GM21528 (cell line): Measurements from ENCODE around the gene MTO1.
A peak's percentile ranks its signal among the peaks of the same experiment; 100 is the strongest.
"Not testable (repeated sequence)": the region's sequence is repeated elsewhere in the genome, so short reads cannot be mapped to it uniquely, and the experiment has no call there.

ENCODE experiments used
- ATAC-seq: cut with Tn5 transposase; IDR thresholded peaks from one replicate; pipeline ENCODE4 v1.9.1; 2021; ENCODE audit warnings: mild to moderate bottlenecking, moderate library complexity; ENCODE audit not compliant: unreplicated experiment, low FRiP score

MTO1 gene

GRCh38 chr6:73523434-73524123, 62.0 kb downstream of the MTO1 start:
- peak; percentile 49 for ATAC-seq

- ATAC-seq, result no peak
Observed at GRCh38 chr6:73525546-73526330, 64.2 kb downstream of the MTO1 start.

- ATAC-seq, result no peak
Observed at GRCh38 chr6:73528897-73529296, 67.4 kb downstream of the MTO1 start.

DNA sequence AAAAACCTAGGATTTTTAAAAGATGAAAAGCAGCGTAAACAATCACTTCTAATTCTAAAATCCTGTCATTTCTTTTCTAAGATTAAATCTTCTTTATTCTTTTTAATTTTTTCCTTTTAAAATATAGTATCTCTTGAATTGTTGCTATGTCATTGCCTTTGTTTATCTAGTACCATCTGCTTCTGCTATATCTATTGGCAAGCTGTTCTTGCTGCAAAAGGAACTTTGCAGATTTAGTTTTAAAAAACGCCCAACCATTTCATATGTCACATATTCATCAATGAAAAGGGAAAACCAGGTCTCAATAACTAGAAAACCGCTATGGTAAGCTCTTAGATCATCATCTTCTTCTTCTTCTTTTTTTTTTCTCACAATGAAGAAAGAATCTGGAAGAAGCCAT, 70.8 kb downstream of the MTO1 start:
- no peak for ATAC-seq

- no peak for ATAC-seq
Observed at GRCh38 chr6:73534628-73535027, 73.1 kb downstream of the MTO1 start.

- no peak for ATAC-seq
Observed at GRCh38 chr6:73537677-73538076, 76.1 kb downstream of the MTO1 start.

GRCh38 chr6:73538116-73538779, 76.7 kb downstream of the MTO1 start:
- ATAC-seq, result no peak

GRCh38 chr6:73542481-73542880, 80.9 kb downstream of the MTO1 start:
- ATAC-seq, result not testable (repeated sequence)

- no peak for ATAC-seq
Observed at GRCh38 chr6:73542891-73543290, 81.4 kb downstream of the MTO1 start.

- no peak for ATAC-seq
Observed at GRCh38 chr6:73547036-73547435, 85.5 kb downstream of the MTO1 start.

DNA sequence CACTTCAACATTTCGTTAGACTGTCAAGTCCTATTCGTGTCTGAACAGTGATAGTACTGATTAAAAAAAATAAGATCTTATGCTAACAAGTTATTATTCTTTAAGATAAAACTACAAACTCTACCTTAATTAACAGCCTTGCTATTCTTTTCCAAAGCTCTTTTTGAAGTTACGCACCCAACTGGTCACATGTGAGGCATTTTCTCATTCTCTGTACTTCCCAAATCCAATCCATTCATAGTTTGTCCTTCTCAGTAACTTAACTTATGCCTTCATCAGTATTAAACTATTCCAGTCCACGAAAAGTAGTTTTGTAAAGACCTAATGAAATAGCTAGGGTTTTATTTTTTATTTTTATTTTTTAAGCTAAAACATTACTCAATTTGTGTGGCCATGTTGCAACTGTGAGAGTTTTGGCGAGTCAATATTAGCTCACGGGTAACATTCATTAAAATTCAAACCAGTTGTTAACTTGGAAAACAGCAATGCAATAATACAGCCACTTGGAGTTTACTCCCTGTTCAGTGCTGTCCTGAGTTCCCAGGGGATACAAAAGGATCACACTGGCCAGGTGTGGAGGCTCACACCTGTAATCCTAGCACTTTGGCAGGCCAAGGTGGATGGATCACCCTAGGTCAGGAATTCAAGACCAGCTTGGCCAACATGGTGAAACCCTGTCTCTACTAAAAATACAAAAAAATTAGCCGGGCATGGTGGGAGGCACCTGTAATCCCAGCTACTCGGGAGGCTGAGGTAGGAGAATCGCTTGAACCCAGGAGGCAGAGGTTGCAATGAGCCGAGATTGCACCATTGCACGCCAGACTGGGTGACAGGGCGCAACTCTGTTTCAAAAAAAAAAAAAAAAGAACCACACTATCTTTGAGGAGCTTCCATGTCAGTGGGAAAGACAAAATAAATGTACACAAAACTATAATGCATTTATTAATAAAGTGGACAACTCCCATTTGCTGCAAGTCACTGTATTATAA, 87.2 kb downstream of the MTO1 start:
- no peak for ATAC-seq

- not testable (repeated sequence) for ATAC-seq
Observed at GRCh38 chr6:73551115-73551514, 89.6 kb downstream of the MTO1 start.

DNA sequence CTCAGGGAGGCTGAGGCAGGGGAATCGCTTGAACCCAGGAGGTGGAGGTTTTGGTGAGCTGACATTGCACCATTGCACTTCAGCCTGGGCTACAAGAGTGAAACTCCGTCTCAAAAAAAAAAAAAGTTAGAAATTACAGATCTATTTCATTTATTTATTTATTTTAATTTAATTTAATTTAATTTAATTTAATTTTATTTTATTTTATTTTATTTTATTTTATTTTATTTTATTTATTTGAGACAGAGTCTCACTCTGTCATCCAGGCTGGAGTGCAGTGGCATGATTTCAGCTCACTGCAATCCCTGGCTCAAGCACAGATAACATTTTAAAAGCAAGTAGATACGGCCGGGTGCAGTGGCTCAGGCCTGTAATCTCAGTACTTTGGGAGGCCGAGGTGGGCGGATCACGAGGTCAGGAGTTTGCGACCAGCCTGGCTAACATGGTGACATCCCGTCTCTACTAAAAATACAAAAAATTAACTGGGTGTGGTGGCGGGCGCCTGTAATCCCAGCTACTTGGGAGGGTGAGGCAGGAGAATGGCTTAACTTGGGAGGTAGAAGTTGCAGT, 93.9 kb downstream of the MTO1 start:
- not testable (repeated sequence) for ATAC-seq

DNA sequence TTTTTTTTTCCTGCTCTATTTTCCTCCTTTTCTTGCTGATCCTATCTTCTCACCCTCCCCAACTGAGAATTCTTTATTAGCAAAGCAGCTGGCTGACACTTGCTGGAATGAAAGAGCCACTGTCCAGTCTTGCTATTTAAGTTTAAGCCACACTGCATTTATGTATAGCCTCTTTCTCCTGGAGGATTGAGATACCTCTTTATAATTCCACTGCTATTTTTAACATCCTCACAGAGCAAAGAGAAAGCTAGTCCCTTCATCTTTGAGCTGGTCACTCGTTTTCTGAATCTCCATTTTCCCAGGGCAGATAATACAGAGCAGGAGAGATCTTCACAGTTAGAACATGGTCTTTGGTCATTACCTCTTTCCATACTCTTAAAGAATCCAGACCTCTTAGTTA, 95.3 kb downstream of the MTO1 start:
- ATAC-seq, result no peak
